HEK293 (cell line): ENCODE measurements around the gene TOR4A.

Experiments
- BCL11B ChIP-seq: fragments of 450-650 bp; formaldehyde crosslinking; IDR thresholded peaks from 2 replicates; pipeline ENCODE4 v1.5.1; 2016; ENCODE audit warnings: low read depth, missing biosample characterization, missing genetic modification characterization
- GLI2 ChIP-seq: fragments of 450-650 bp; formaldehyde crosslinking; IDR thresholded peaks from 2 replicates; pipeline ENCODE4; 2017; ENCODE audit warnings: missing biosample characterization, missing genetic modification characterization, low read depth, borderline replicate concordance
- HOXA7 ChIP-seq: sonication (generic); formaldehyde crosslinking; IDR thresholded peaks from 2 replicates; pipeline ENCODE4 v1.8.1; 2022; ENCODE audit warnings: missing genetic modification reagents, borderline replicate concordance
- HOXD13 ChIP-seq: sonication (generic); formaldehyde crosslinking; IDR thresholded peaks from 2 replicates; pipeline ENCODE4 v1.8.0; 2022; ENCODE audit warnings: missing genetic modification reagents, borderline replicate concordance
- KLF9 ChIP-seq: fragments of 450-650 bp; formaldehyde crosslinking; IDR thresholded peaks from 2 replicates; pipeline ENCODE4 v1.5.1; 2016; ENCODE audit warnings: missing biosample characterization, missing genetic modification characterization, low read depth
- SP2 ChIP-seq: fragments of 450-650 bp; formaldehyde crosslinking; IDR thresholded peaks from 2 replicates; pipeline ENCODE4 v1.5.1; 2016; ENCODE audit warnings: missing biosample characterization, missing genetic modification characterization
- ZFHX2 ChIP-seq: fragments of 450-650 bp; formaldehyde crosslinking; conservative IDR thresholded peaks from 2 replicates; pipeline ENCODE4 v1.5.1; 2016; ENCODE audit warnings: missing biosample characterization, missing genetic modification characterization
- ZFP37 ChIP-seq: fragments of 450-650 bp; formaldehyde crosslinking; IDR thresholded peaks from 2 replicates; pipeline ENCODE4 v1.5.1; 2016; ENCODE audit warnings: missing biosample characterization, missing genetic modification characterization
- ZNF132 ChIP-seq: fragments of 450-650 bp; formaldehyde crosslinking; IDR thresholded peaks from 2 replicates; pipeline ENCODE4 v1.5.1; 2017; ENCODE audit warnings: missing biosample characterization, missing genetic modification characterization, borderline replicate concordance
- ZNF157 ChIP-seq: fragments of 450-650 bp; formaldehyde crosslinking; IDR thresholded peaks from 2 replicates; pipeline ENCODE4 v1.5.1; 2016; ENCODE audit warnings: missing biosample characterization, missing genetic modification characterization
- ZNF169 ChIP-seq: fragments of 450-650 bp; formaldehyde crosslinking; IDR thresholded peaks from 2 replicates; pipeline ENCODE4 v1.5.1; 2016; ENCODE audit warnings: missing biosample characterization, missing genetic modification characterization
- ZNF202 ChIP-seq: fragments of 450-650 bp; formaldehyde crosslinking; IDR thresholded peaks from 2 replicates; pipeline ENCODE4 v1.5.1; 2016; ENCODE audit warnings: missing biosample characterization, missing genetic modification characterization, borderline replicate concordance
- ZNF223 ChIP-seq: fragments of 450-650 bp; formaldehyde crosslinking; IDR thresholded peaks from 2 replicates; pipeline ENCODE4 v1.5.1; 2016; ENCODE audit warnings: missing biosample characterization, missing genetic modification characterization
- ZNF239 ChIP-seq: fragments of 450-650 bp; formaldehyde crosslinking; IDR thresholded peaks from 2 replicates; pipeline ENCODE4 v1.5.1; 2016; ENCODE audit warnings: missing biosample characterization, missing genetic modification characterization
- ZNF266 ChIP-seq: fragments of 450-650 bp; formaldehyde crosslinking; IDR thresholded peaks from 2 replicates; pipeline ENCODE4 v1.5.1; 2016; ENCODE audit warnings: missing biosample characterization, missing genetic modification characterization, low read depth
- ZNF37A ChIP-seq: fragments of 450-650 bp; IDR thresholded peaks from 2 replicates; pipeline ENCODE4 v1.5.1; 2018; ENCODE audit warnings: missing biosample characterization, missing genetic modification characterization
- ZNF394 ChIP-seq: fragments of 450-650 bp; formaldehyde crosslinking; IDR thresholded peaks from 2 replicates; pipeline ENCODE4 v1.5.1; 2016; ENCODE audit warnings: missing biosample characterization, missing genetic modification characterization, mild to moderate bottlenecking, moderate library complexity, borderline replicate concordance
- ZNF548 ChIP-seq: fragments of 450-650 bp; formaldehyde crosslinking; IDR thresholded peaks from 2 replicates; pipeline ENCODE4 v1.5.1; 2016; ENCODE audit warnings: missing biosample characterization, missing genetic modification characterization
- ZNF585B ChIP-seq: fragments of 450-650 bp; formaldehyde crosslinking; IDR thresholded peaks from 2 replicates; pipeline ENCODE4 v1.5.1; 2016; ENCODE audit warnings: missing biosample characterization, missing genetic modification characterization
- ZNF610 ChIP-seq: fragments of 450-650 bp; formaldehyde crosslinking; IDR thresholded peaks from 2 replicates; pipeline ENCODE4 v1.5.1; 2016; ENCODE audit warnings: missing biosample characterization, missing genetic modification characterization, borderline replicate concordance
- ZNF76 ChIP-seq: fragments of 450-650 bp; formaldehyde crosslinking; IDR thresholded peaks from 2 replicates; pipeline ENCODE4; 2016; ENCODE audit warnings: low read depth, missing biosample characterization, missing genetic modification characterization, borderline replicate concordance
- ZNF777 ChIP-seq: fragments of 450-650 bp; formaldehyde crosslinking; IDR thresholded peaks from 2 replicates; pipeline ENCODE4 v1.5.1; 2017; ENCODE audit warnings: missing biosample characterization, missing genetic modification characterization, borderline replicate concordance
- TF ChIP-seq, protein P1 (sequence below): fragments of 450-650 bp; formaldehyde crosslinking; IDR thresholded peaks from 2 replicates; pipeline ENCODE4 v1.5.1; 2016; ENCODE audit warnings: missing biosample characterization, missing genetic modification characterization
- TF ChIP-seq, protein P2 (sequence below): fragments of 450-650 bp; formaldehyde crosslinking; IDR thresholded peaks from 2 replicates; pipeline ENCODE4 v1.5.1; 2016; ENCODE audit warnings: missing biosample characterization, missing genetic modification characterization
- TF ChIP-seq, protein P3 (sequence below): fragments of 450-650 bp; formaldehyde crosslinking; conservative IDR thresholded peaks from 2 replicates; pipeline ENCODE4 v1.5.1; 2016; ENCODE audit warnings: low read depth, missing biosample characterization, missing genetic modification characterization
- TF ChIP-seq, protein P4 (sequence below): fragments of 450-650 bp; formaldehyde crosslinking; optimal IDR thresholded peaks from 2 replicates; pipeline ENCODE3; 2016; ENCODE audit warnings: missing biosample characterization, mild to moderate bottlenecking, missing genetic modification characterization
- TF ChIP-seq, protein P5 (sequence below): fragments of 450-650 bp; formaldehyde crosslinking; IDR thresholded peaks from 2 replicates; pipeline ENCODE4 v1.5.1; 2016; ENCODE audit warnings: missing biosample characterization, missing genetic modification characterization
- TF ChIP-seq, protein P6 (sequence below): fragments of 450-650 bp; formaldehyde crosslinking; IDR thresholded peaks from 2 replicates; pipeline ENCODE4 v1.5.1; 2016; ENCODE audit warnings: missing biosample characterization, missing genetic modification characterization, low read depth

TOR4A gene

DNA sequence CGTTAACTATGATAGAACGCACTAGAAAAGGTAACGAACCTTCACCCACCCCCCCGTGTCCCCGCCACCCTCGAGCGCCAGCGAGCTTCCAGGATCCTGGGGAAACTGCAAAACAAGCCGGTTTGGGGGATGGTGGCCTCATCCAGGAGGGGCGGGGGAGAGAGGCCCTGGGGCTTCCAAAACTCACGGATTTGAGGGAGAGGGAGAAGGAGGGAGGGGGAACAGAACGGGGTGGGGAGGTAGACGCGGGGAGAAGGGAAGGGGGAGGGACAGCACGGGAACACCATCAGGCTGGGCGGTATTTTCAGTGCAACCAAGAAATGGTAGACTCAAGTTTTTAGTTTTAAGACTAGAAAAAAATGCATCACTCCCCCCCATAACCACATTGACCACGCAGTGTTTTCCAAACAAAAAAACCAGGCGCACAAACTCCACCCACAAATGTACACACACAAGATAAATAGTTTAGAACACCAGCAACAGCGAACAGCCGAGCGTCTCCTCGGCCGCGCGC lies 23.1 kb downstream of the TOR4A start (continued):
- TF ChIP-seq ZNF585B (tag by site-specific recombination) = no peak
- TF ChIP-seq ZNF610 (tag by site-specific recombination) = no peak
- TF ChIP-seq ZNF777 (tag by site-specific recombination) = no peak
- TF ChIP-seq, protein P1, sequence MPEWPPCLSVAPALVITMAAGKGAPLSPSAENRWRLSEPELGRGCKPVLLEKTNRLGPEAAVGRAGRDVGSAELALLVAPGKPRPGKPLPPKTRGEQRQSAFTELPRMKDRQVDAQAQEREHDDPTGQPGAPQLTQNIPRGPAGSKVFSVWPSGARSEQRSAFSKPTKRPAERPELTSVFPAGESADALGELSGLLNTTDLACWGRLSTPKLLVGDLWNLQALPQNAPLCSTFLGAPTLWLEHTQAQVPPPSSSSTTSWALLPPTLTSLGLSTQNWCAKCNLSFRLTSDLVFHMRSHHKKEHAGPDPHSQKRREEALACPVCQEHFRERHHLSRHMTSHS (tag by site-specific recombination) = no peak
- TF ChIP-seq ZNF76 (tag by site-specific recombination) = peak; percentile 23; the same call in 1 of the 2 replicates
- TF ChIP-seq ZNF169 = no peak
- TF ChIP-seq, protein P2, sequence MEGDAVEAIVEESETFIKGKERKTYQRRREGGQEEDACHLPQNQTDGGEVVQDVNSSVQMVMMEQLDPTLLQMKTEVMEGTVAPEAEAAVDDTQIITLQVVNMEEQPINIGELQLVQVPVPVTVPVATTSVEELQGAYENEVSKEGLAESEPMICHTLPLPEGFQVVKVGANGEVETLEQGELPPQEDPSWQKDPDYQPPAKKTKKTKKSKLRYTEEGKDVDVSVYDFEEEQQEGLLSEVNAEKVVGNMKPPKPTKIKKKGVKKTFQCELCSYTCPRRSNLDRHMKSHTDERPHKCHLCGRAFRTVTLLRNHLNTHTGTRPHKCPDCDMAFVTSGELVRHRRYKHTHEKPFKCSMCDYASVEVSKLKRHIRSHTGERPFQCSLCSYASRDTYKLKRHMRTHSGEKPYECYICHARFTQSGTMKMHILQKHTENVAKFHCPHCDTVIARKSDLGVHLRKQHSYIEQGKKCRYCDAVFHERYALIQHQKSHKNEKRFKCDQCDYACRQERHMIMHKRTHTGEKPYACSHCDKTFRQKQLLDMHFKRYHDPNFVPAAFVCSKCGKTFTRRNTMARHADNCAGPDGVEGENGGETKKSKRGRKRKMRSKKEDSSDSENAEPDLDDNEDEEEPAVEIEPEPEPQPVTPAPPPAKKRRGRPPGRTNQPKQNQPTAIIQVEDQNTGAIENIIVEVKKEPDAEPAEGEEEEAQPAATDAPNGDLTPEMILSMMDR (tag by site-specific recombination) = no peak
- TF ChIP-seq GLI2 (tag by site-specific recombination) = no peak
- no peak for TF ChIP-seq ZNF37A (tag by site-specific recombination)
- TF ChIP-seq ZNF548 = no peak
- no peak for TF ChIP-seq ZNF394 (tag by site-specific recombination)
- TF ChIP-seq KLF9 (tag by site-specific recombination) = peak; percentile 28
- peak; percentile 65 for TF ChIP-seq SP2 (tag by site-specific recombination)
- no peak for TF ChIP-seq ZNF202 (tag by site-specific recombination)
- no peak for TF ChIP-seq ZFP37 (tag by site-specific recombination)
- TF ChIP-seq, protein P3, sequence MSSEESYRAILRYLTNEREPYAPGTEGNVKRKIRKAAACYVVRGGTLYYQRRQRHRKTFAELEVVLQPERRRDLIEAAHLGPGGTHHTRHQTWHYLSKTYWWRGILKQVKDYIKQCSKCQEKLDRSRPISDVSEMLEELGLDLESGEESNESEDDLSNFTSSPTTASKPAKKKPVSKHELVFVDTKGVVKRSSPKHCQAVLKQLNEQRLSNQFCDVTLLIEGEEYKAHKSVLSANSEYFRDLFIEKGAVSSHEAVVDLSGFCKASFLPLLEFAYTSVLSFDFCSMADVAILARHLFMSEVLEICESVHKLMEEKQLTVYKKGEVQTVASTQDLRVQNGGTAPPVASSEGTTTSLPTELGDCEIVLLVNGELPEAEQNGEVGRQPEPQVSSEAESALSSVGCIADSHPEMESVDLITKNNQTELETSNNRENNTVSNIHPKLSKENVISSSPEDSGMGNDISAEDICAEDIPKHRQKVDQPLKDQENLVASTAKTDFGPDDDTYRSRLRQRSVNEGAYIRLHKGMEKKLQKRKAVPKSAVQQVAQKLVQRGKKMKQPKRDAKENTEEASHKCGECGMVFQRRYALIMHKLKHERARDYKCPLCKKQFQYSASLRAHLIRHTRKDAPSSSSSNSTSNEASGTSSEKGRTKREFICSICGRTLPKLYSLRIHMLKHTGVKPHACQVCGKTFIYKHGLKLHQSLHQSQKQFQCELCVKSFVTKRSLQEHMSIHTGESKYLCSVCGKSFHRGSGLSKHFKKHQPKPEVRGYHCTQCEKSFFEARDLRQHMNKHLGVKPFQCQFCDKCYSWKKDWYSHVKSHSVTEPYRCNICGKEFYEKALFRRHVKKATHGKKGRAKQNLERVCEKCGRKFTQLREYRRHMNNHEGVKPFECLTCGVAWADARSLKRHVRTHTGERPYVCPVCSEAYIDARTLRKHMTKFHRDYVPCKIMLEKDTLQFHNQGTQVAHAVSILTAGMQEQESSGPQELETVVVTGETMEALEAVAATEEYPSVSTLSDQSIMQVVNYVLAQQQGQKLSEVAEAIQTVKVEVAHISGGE (tag by site-specific recombination) = peak; percentile 83
- TF ChIP-seq, protein P4, sequence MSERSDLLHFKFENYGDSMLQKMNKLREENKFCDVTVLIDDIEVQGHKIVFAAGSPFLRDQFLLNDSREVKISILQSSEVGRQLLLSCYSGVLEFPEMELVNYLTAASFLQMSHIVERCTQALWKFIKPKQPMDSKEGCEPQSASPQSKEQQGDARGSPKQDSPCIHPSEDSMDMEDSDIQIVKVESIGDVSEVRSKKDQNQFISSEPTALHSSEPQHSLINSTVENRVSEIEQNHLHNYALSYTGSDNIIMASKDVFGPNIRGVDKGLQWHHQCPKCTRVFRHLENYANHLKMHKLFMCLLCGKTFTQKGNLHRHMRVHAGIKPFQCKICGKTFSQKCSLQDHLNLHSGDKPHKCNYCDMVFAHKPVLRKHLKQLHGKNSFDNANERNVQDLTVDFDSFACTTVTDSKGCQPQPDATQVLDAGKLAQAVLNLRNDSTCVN (tag by site-specific recombination) = no peak
- TF ChIP-seq HOXD13 (CRISPR knock-in tag) = no peak
- no peak for TF ChIP-seq ZNF239 (tag by site-specific recombination)
- TF ChIP-seq ZNF157 (tag by site-specific recombination) = no peak
- TF ChIP-seq HOXA7 (CRISPR knock-in tag) = no peak
- no peak for TF ChIP-seq BCL11B (tag by site-specific recombination)
- TF ChIP-seq ZNF132 (tag by site-specific recombination) = no peak
- TF ChIP-seq, protein P5, sequence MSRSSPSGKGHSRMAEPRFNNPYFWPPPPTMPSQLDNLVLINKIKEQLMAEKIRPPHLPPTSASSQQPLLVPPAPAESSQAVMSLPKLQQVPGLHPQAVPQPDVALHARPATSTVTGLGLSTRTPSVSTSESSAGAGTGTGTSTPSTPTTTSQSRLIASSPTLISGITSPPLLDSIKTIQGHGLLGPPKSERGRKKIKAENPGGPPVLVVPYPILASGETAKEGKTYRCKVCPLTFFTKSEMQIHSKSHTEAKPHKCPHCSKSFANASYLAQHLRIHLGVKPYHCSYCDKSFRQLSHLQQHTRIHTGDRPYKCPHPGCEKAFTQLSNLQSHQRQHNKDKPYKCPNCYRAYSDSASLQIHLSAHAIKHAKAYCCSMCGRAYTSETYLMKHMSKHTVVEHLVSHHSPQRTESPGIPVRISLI = peak; percentile 73
- no peak for TF ChIP-seq ZNF223
- TF ChIP-seq, protein P6, sequence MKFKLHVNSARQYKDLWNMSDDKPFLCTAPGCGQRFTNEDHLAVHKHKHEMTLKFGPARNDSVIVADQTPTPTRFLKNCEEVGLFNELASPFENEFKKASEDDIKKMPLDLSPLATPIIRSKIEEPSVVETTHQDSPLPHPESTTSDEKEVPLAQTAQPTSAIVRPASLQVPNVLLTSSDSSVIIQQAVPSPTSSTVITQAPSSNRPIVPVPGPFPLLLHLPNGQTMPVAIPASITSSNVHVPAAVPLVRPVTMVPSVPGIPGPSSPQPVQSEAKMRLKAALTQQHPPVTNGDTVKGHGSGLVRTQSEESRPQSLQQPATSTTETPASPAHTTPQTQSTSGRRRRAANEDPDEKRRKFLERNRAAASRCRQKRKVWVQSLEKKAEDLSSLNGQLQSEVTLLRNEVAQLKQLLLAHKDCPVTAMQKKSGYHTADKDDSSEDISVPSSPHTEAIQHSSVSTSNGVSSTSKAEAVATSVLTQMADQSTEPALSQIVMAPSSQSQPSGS = no peak
- TF ChIP-seq ZNF266 (tag by site-specific recombination) = no peak
- TF ChIP-seq ZFHX2 = 0 out of 2 replicates have a peak, but pooled peaks have one; percentile 12
